HL-60 (cell line): ENCODE measurements around the gene MEST.

Experiments
- DNase-seq, 2 experiments: peaks; one replicate each; pipeline ENCODE4 v3.0.0-alpha.2; 2010 to 2020; ENCODE audit warnings: low read depth in 1 of 2, low spot score in 1 of 2
- H3K27ac ChIP-seq: fragments of 250-450 bp; sonication (Bioruptor Pico); replicated peaks from 2 replicates; pipeline ENCODE4 v1.5.1; 2020; ENCODE audit warnings: mild to moderate bottlenecking, moderate library complexity
- H3K27me3 ChIP-seq: fragments of 250-450 bp; sonication (Bioruptor Pico); 2 replicates; pipeline ENCODE4 v1.5.1; 2021; ENCODE audit warnings: mild to moderate bottlenecking, moderate library complexity; ENCODE audit not compliant: insufficient read depth, poor library complexity, severe bottlenecking
- H3K4me3 ChIP-seq: replicated peaks from 2 replicates; pipeline ENCODE4 v1.5.1; 2011; ENCODE audit warnings: mild to moderate bottlenecking, control low read depth, low read length; ENCODE audit not compliant: insufficient read depth
- GABPA ChIP-seq: IDR thresholded peaks from 2 replicates; pipeline ENCODE4 v1.6.1; 2012; ENCODE audit warnings: low read depth
- POLR2AphosphoS5 ChIP-seq: IDR thresholded peaks from 2 replicates; pipeline ENCODE4 v1.6.1; 2012; ENCODE audit warnings: low read depth
- REST ChIP-seq: IDR thresholded peaks from 2 replicates; pipeline ENCODE4 v1.6.1; 2012; ENCODE audit warnings: low read depth; ENCODE audit not compliant: insufficient replicate concordance
- SPI1 ChIP-seq: IDR thresholded peaks from 2 replicates; pipeline ENCODE4 v1.6.1; 2012; ENCODE audit warnings: low read depth, mild to moderate bottlenecking, borderline replicate concordance
- TF ChIP-seq, protein P1 (sequence below): IDR thresholded peaks from one replicate; pipeline ENCODE4 v1.5.1; 2011; ENCODE audit warnings: low read length, control low read depth, inconsistent platforms; ENCODE audit not compliant: insufficient read depth

Gene MEST

DNA sequence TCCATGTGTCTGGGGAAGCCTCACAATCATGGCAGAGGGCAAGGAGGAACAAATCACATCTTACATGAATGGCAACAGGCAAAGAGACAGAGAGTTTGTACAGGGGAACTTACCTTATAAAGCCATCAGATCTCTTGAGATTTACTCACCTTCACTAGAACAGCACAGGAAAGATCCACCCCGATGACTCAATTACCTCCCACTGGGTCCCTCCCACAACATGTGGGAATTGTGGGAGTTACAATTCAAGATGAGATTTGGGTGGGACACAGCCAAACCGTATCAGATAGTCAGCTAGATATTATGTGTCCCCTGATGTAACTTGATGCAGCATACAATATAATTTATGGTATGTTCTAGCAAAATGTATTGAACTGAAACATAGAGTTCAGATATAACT is 36.9 kb upstream of the MEST start:
- no peak for TF ChIP-seq SPI1
- no peak for TF ChIP-seq REST
- no peak for TF ChIP-seq POLR2AphosphoS5
- TF ChIP-seq, protein P1, sequence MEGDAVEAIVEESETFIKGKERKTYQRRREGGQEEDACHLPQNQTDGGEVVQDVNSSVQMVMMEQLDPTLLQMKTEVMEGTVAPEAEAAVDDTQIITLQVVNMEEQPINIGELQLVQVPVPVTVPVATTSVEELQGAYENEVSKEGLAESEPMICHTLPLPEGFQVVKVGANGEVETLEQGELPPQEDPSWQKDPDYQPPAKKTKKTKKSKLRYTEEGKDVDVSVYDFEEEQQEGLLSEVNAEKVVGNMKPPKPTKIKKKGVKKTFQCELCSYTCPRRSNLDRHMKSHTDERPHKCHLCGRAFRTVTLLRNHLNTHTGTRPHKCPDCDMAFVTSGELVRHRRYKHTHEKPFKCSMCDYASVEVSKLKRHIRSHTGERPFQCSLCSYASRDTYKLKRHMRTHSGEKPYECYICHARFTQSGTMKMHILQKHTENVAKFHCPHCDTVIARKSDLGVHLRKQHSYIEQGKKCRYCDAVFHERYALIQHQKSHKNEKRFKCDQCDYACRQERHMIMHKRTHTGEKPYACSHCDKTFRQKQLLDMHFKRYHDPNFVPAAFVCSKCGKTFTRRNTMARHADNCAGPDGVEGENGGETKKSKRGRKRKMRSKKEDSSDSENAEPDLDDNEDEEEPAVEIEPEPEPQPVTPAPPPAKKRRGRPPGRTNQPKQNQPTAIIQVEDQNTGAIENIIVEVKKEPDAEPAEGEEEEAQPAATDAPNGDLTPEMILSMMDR: no peak
- TF ChIP-seq GABPA: no peak
- DNase-seq: no peak
- H3K27me3 ChIP-seq: no peaks in the 10 kb centered on the region
- H3K27ac ChIP-seq: no peak overlapping the region
- H3K4me3 ChIP-seq: no peak overlapping the region

- Histone ChIP-seq H3K27ac (no peak overlapping the region), H3K4me3 (no peak overlapping the region), H3K27me3 (no peaks in the 10 kb centered on the region)
- TF ChIP-seq GABPA (no peak), REST (no peak), SPI1 (no peak), POLR2AphosphoS5 (no peak)
- TF ChIP-seq, protein P1: no peak
- DNase-seq: no peak
Observed at GRCh38 chr7:130458257-130458656, 33.6 kb upstream of the MEST start.

GRCh38 chr7:130461272-130461671 is 30.6 kb upstream of the MEST start:
- TF ChIP-seq POLR2AphosphoS5 (no peak), REST (no peak), SPI1 (no peak), GABPA (no peak)
- TF ChIP-seq, protein P1: no peak
- DNase-seq: no peak
- Histone ChIP-seq H3K27ac (no peak overlapping the region), H3K27me3 (no peaks in the 10 kb centered on the region), H3K4me3 (no peak overlapping the region)
